Cerebellar cortex (tissue), 1 donor: Measurements from ENCODE around the gene TOM1L2.

ENCODE experiments used
- DNase-seq: peaks from one replicate; pipeline ENCODE4 v3.0.0-alpha.2; 2015; ENCODE audit warnings: low spot score

TOM1L2 gene

GRCh38 chr17:17876959-17877528 lies 95.2 kb downstream of the TOM1L2 start:
- DNase-seq, result no peak

DNA sequence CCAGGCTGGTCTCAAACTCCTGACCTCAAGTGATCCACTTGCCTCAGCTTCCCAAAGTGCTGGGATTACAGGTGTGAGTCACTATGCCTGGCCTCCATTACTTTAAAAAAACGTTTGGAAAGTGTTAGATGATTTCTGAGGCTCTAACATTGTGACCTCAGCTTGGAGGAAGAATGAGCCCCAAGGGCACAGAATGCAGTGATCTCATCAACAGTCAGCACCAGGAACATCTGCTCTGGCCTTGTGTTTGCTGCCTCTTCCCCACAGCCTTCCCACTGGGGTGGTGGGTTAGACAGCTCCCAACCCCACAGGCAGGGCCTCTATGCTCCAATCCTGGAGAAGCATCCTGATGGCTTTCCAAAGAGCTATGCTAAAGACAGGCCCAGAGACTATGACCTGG lies 97.7 kb downstream of the TOM1L2 start:
- DNase-seq, result no peak

DNA sequence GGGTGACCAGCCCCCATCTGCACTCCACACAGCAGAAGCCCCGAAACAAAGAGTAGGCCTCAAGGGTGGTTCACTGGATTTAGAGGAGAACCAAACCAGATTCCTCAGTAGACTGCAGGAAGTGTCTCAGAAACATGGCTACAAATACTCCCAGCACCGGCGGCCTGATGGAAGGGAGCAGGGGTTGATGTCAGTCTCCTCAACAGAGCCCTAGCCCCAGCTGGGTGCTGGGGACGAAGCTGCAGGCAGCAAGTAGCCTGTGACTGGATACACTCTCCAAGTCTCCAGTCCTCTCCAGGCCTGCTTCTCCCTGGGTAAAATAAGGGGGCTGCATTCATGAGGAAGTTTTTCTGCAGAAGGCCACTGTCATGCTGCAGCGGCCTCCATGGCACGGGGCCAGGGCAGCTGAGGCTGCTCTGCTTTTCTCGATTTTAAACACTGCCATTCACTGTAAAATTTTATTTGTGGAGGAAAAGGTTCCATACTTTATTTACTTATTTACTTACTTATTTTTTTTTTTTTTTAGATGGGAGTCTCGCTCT lies 98.7 kb downstream of the TOM1L2 start:
- no peak for DNase-seq

- DNase-seq, result no peak
These were observed 99.5 kb downstream of the TOM1L2 start for GRCh38 chr17:17872547-17873345.

DNA sequence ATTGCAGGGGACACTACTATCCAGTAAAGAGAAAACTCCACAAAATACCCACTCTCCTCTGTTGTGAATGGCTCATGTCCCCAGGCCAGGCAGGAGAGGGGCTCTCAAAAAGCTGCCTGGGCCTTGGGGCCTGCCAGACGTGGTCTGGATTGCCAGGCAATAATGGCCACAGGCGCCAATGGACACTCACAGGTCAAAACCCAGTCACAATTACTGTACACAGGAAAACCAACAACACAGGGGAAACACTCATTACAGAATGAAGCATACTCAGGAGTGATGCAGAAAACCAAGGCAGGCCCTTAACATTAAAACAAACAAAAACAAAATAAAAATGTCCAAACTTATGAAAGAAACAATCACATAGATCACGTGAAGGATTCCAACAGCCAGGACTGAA lies 100.3 kb downstream of the TOM1L2 start:
- DNase-seq, result no peak

DNA sequence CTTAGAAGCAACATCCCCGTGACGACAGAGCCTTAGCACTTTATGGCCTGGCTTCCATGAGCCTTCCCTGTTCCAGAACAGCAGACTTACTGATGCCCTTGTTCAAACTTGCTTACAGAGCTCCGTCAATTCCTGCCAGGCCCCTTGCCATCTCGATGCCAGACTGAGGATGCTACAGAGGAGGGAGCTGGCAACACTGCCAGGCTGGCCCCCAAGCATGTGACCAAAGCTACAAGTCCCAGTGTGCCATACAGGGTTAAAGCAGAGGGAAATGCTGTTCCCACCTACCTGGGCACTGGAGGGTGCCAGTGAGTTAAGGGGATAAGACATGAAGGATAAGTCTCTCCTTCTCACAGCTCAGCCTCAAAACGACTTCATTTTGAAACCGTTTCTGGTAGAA lies 102.0 kb downstream of the TOM1L2 start:
- DNase-seq, result no peak

DNA sequence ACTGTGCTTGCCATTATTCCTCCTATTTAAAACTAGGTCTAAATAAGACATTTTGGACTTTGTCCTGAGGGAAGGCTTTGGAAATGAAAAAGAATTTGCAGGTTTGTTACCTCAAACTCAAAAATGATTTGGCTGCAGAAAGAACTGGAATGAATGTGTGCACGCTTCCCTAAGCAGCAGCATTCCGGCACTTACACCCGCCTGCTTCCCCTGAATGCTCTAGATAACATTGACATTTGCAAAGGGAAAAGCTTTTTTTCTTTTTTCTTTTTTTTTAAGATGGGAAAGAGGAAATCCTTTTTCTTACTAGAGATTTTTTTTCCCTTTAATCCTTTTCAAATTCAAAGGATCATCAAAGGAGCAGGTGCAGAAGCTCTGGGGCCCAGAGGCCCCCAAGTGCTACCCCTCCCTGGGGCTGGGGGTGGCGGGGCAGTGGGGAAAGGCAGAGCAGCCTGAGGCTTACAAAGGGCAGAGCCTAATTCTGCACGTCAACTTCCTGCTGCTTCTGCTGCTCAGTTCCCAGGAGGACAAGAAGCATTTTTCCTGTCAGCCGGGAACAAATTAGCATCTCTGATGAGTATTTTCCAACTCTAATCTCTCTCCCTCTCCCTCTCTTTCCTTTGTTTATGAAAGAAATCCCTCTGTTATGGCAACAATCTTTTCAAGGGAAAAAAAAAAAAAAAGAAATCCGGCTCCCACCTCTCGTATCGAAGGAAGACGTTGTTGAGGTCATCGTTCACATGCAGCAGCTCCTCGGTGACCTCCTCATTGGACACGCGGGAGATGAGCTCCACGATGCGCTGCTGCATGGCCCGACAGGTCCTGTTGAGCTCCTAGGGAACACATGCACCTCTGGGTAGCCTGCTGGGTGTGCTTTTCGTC lies 103.3 kb downstream of the TOM1L2 start:
- no peak for DNase-seq

DNA sequence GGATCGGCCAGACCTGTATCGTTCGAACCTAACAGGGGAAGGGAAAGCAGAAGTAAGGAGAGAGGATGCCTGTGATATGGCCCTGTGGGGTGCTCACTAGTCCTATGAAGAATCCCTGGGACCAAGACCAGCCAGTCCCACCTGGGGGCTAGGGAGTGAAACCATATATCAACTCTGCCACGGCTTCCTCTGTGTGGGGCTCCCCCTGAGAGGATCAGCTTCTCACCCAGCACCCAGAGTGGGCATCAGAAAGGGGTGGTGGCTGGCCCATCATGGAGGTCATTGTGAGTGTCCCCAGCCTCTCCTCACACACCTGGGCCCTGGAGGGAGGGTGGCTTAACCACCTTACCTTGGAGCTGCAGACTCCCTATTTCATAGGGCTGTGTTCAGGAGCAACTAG lies 105.3 kb downstream of the TOM1L2 start:
- no peak for DNase-seq

DNA sequence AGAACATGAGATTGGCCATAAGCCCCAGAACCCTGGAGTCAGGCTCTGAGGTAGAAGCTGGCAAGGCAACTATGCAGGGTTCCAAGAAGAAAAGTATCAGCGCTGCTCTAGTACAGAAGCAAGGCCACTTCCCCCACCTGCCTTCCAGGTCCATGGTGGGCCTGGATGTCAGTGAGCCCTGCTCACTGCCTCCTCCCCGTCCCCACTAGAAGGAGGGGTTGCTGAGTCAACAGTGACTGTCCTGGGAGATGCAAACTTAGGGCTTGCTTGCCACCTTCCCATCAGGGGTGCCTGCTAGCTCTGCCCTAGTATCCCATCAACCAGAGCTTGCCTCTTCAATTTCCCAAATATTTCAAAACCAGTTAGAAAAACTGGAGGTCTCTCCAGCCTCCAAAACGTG lies 105.8 kb downstream of the TOM1L2 start:
- DNase-seq, result no peak

DNA sequence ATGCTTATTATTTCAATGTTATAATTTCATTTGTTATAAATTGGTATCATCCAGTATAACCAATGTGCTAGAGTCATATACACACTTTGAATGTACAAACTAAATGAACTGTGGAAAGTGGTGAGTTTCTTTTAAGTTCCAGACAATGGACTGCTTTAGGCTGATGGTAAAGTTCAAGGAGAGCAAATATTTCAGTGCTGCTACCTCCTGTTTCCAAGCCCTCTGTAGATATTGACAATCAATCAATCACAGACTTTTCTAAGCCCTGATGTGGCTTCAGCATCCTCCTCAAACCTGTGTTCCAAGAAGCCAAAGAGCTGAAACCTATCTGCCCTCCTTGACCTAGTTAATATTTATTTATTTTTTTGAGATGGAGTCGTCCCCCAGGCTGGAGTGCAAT lies 107.2 kb downstream of the TOM1L2 start:
- DNase-seq, result no peak

DNA sequence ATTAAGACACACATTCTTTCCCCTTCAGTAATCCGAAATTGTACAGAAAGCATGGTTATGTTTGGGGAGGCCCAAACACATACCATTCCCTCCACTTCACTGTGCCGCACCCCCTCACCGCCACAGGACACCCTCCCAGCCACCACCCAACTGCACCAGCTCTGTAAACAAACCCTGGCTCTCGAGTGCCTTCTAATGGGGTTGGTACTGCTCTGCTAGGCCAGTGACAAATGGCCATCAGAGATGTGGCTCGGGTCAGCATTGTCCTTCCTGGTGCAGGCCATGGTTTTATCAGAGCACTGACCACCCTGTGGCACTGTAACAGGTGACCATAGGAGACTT lies 111.5 kb downstream of the TOM1L2 start:
- DNase-seq, result no peak

- peak; percentile 78 for DNase-seq
These were observed 112.1 kb downstream of the TOM1L2 start for GRCh38 chr17:17859909-17860765.

DNA sequence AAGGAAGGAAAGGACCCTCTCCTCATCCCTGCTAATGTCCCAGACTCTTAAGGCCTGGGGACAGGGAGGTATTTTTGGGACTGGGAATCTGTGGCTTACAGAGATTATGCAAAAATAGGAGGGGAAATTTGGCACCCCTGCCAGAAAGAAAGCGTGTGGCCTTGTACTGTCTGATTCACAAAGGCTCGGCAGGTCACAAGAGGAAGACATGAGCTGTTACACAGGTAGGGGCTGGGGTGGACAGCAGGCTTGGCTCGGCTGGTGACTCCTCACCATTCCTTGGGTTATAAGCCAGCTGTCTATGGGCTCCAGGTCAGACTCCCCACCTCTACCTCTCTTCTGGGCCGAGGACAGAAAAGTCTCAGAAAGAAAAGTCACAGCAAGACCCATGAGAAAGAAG lies 114.7 kb downstream of the TOM1L2 start:
- no peak for DNase-seq

- DNase-seq, result no peak
These were observed 115.8 kb downstream of the TOM1L2 start for GRCh38 chr17:17856386-17856785.

DNA sequence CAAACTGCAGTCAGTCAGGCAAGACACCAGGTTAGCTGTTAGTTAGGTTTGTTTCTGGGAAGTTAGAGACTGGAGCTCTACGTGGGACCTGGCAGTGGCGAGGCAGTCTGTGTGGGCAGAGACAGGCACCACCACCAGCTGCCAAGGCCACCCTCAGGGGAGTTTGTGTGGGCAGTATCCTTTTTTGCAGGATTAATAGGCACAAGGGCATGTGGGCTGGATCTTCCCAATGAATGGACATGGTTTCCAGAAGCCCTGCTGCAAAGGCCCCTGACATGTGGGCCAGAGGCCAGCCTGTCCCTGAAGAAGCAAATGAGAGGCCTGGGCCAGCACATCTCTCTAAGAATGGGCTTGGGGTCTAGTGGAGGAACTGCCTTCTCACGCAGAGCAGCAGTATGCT lies 116.2 kb downstream of the TOM1L2 start:
- DNase-seq, result peak; percentile 44

GRCh38 chr17:17853811-17854447 lies 118.3 kb downstream of the TOM1L2 start:
- no peak for DNase-seq

GRCh38 chr17:17852930-17853329 lies 119.3 kb downstream of the TOM1L2 start:
- no peak for DNase-seq

GRCh38 chr17:17851103-17852002 lies 120.8 kb downstream of the TOM1L2 start:
- DNase-seq, result no peak

DNA sequence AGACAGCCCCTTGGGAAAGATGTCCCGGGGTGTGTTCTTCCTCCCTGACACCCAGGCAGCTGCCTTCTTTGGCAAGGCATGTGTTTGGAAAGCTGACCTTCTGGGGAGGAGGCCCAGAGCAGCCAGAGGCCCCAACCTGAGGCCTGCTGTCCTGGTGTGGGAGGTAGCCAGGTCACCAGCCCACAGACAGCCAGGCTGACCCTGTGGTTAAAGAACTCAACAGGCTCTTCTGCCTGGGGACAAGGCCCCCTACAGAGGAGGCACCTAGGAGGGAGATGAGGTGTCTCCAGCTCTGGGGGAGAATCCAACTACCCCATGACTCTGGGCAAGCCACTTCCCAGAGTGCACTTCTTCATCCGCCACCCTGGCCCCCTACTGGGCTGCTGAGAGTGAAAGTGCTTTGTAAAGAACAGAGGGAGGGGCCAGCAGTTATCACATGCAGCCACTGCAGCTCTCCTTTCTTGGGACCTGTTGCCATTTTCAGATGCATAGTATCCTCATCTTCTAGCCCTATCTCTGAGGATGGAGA lies 122.3 kb downstream of the TOM1L2 start:
- DNase-seq, result no peak
